DOHH2 (cell line): ENCODE results near the gene PRSS16.
"Not testable (repeated sequence)": the region's sequence is repeated elsewhere in the genome, so short reads cannot be mapped to it uniquely, and the experiment has no call there.

Experiments
- H3F3A ChIP-seq: fragments of 200-600 bp; sonication (generic), shearing (Covaris generic); 2 replicates; pipeline ENCODE4 v1.6.0; 2016; ENCODE audit warnings: antibody characterized with exemption, mild to moderate bottlenecking; ENCODE audit not compliant: control insufficient read depth, insufficient read depth
- H3K27ac ChIP-seq: fragments of 200-600 bp; sonication (generic); 2 replicates; pipeline ENCODE4 v1.5.1; 2014; ENCODE audit warnings: low read depth, mild to moderate bottlenecking, low read length, moderate library complexity
- H3K27me3 ChIP-seq: fragments of 200-600 bp; sonication (generic); 2 replicates; pipeline ENCODE4 v1.6.1; 2014; ENCODE audit warnings: mild to moderate bottlenecking, low read length, mixed read lengths; ENCODE audit not compliant: control insufficient read depth
- H3K36me3 ChIP-seq: fragments of 200-600 bp; sonication (generic); 2 replicates; pipeline ENCODE4 v1.6.1; 2014; ENCODE audit warnings: mild to moderate bottlenecking, low read length, moderate library complexity, mixed read lengths; ENCODE audit not compliant: control insufficient read depth
- H3K4me1 ChIP-seq: fragments of 200-600 bp; sonication (generic); 2 replicates; pipeline ENCODE4 v1.6.1; 2014; ENCODE audit warnings: mild to moderate bottlenecking, low read length, mixed read lengths; ENCODE audit not compliant: control insufficient read depth
- H3K4me2 ChIP-seq: fragments of 200-600 bp; sonication (generic); 2 replicates; pipeline ENCODE4 v1.6.0; 2014; ENCODE audit warnings: mild to moderate bottlenecking, low read length, moderate library complexity
- H3K4me3 ChIP-seq: fragments of 200-600 bp; sonication (generic); 2 replicates; pipeline ENCODE4 v1.5.1; 2014; ENCODE audit warnings: mild to moderate bottlenecking, low read length, mixed read lengths
- H3K79me2 ChIP-seq: fragments of 200-600 bp; sonication (generic); 2 replicates; pipeline ENCODE4 v1.6.1; 2014; ENCODE audit warnings: mild to moderate bottlenecking, low read length, mixed read lengths; ENCODE audit not compliant: control insufficient read depth
- H3K9me2 ChIP-seq: fragments of 200-600 bp; sonication (generic); replicated peaks from 2 replicates; pipeline ENCODE4 v1.6.1; 2014; ENCODE audit warnings: mild to moderate bottlenecking, low read length, mixed read lengths; ENCODE audit not compliant: control insufficient read depth
- H3K9me3 ChIP-seq: fragments of 200-600 bp; sonication (generic); 2 replicates; pipeline ENCODE4 v1.6.1; 2014; ENCODE audit warnings: antibody characterized with exemption, low read length, mixed read lengths; ENCODE audit not compliant: control insufficient read depth, insufficient read depth
- H4K20me1 ChIP-seq: fragments of 200-600 bp; sonication (generic); 2 replicates; pipeline ENCODE4 v1.6.0; 2014; ENCODE audit warnings: low read depth, mild to moderate bottlenecking, antibody characterized with exemption, low read length, moderate library complexity; ENCODE audit not compliant: control insufficient read depth, insufficient read depth
- EZH2phosphoT487 ChIP-seq: fragments of 200-600 bp; sonication (generic); IDR thresholded peaks from 2 replicates; pipeline ENCODE4 v1.6.1; 2017; ENCODE audit warnings: borderline replicate concordance, mild to moderate bottlenecking, antibody characterized with exemption, low read length, moderate library complexity, mixed read lengths
- TF ChIP-seq, protein P1 (sequence below): fragments of 200-600 bp; sonication (generic); IDR thresholded peaks from one replicate; pipeline ENCODE4 v1.5.1; 2014; ENCODE audit warnings: antibody characterized with exemption, mild to moderate bottlenecking, low read depth, low read length; ENCODE audit not compliant: poor library complexity, severe bottlenecking

The PRSS16 gene

DNA sequence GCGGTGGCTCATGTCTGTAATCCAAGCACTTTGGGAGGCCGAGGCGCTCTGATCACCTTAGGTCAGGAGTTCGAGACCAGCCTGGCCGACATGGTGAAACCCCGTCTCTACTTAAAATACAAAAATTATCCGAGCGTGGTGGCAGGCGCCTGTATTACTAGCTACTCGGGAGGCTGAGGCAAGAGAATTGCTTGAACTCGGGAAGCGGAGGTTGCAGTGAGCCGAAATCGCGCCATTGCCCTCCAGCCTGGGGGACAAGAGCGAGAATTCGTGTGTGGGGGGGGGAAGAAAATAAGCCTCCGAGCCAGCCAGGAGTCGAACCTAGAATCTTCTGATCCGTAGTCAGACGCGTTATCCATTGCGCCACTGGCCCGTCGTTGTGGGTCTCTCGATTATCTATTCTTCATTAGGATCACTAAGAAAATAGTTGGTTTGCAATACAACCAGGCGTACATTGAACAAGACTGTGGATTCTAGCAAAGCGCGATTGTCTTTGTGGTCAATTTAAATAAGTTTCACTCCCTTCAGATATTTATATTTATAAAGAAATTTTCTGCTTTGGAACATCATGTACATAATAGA lies 33.9 kb upstream of the PRSS16 start:
- no peaks in the 10 kb centered on the region for H3F3A ChIP-seq
- no peaks in the 10 kb centered on the region for H3K4me1 ChIP-seq
- no peaks in the 10 kb centered on the region for H3K27me3 ChIP-seq
- H3K9me3 ChIP-seq = no peaks in the 10 kb centered on the region
- H3K9me2 ChIP-seq = no peaks in the 10 kb centered on the region
- no peaks in the 10 kb centered on the region for H3K79me2 ChIP-seq
- H3K4me3 ChIP-seq = no peak overlapping the region
- no peaks in the 10 kb centered on the region for H4K20me1 ChIP-seq
- H3K27ac ChIP-seq = no peak overlapping the region
- no peaks in the 10 kb centered on the region for H3K36me3 ChIP-seq
- H3K4me2 ChIP-seq = no peak overlapping the region
- TF ChIP-seq, protein P1, sequence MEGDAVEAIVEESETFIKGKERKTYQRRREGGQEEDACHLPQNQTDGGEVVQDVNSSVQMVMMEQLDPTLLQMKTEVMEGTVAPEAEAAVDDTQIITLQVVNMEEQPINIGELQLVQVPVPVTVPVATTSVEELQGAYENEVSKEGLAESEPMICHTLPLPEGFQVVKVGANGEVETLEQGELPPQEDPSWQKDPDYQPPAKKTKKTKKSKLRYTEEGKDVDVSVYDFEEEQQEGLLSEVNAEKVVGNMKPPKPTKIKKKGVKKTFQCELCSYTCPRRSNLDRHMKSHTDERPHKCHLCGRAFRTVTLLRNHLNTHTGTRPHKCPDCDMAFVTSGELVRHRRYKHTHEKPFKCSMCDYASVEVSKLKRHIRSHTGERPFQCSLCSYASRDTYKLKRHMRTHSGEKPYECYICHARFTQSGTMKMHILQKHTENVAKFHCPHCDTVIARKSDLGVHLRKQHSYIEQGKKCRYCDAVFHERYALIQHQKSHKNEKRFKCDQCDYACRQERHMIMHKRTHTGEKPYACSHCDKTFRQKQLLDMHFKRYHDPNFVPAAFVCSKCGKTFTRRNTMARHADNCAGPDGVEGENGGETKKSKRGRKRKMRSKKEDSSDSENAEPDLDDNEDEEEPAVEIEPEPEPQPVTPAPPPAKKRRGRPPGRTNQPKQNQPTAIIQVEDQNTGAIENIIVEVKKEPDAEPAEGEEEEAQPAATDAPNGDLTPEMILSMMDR = no peak
- no peak for TF ChIP-seq EZH2phosphoT487

DNA sequence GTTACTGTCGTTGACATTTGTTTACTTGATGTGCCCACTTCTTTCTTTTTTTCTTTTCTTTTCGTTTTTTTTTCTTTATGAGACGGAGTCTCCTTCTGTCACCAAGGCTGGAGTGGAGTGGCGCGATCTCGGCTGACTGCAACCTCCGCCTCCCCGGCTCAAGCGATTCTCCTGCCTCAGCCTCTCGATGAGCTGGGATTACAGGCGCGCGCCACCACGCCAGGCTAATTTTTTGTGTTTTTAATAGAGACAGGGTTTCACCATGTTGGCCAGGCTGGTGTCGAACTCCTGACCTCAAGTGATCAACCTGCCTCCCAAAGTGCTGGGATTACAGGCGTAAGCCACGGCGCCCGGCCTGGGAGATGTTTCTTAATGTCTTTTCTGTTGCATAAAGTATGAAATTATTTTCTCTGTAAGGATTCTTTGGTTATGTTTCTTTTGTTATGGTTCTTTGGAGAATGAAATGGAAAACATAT lies 33.3 kb upstream of the PRSS16 start:
- Histone ChIP-seq H3K4me2 (no peak overlapping the region), H3K9me3 (no peaks in the 10 kb centered on the region), H3K79me2 (no peaks in the 10 kb centered on the region), H3F3A (no peaks in the 10 kb centered on the region), H4K20me1 (no peaks in the 10 kb centered on the region), H3K27me3 (no peaks in the 10 kb centered on the region), H3K9me2 (no peaks in the 10 kb centered on the region), H3K36me3 (no peaks in the 10 kb centered on the region), H3K27ac (no peak overlapping the region), H3K4me3 (no peak overlapping the region), H3K4me1 (no peaks in the 10 kb centered on the region)
- TF ChIP-seq EZH2phosphoT487 = no peak
- TF ChIP-seq, protein P1 = no peak

DNA sequence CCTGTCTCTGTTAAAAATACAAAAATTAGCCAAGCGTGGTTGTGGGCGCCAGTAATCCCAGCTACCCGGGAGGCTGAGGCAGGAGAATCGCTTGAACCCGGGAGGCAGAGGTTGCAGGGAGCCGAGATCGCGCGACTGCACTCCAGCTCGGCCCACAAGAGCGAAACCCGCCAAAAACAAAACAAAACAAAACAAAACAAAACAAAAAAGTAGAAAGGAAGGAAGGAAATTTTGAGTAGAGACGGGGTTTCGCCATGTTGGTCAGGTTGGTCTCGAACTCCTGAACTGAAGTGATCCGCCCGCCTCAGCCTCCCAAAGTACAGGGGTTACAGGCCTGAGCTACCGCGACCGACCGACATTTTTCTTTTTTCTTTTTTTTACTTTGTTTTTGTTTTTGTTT lies 30.6 kb upstream of the PRSS16 start:
- H4K20me1 ChIP-seq = no peaks in the 10 kb centered on the region
- H3K4me3 ChIP-seq = no peak overlapping the region
- H3K36me3 ChIP-seq = no peaks in the 10 kb centered on the region
- H3K4me2 ChIP-seq = no peak overlapping the region
- TF ChIP-seq, protein P1 = no peak
- TF ChIP-seq EZH2phosphoT487 = no peak
- H3K27me3 ChIP-seq = no peaks in the 10 kb centered on the region
- H3F3A ChIP-seq = no peaks in the 10 kb centered on the region
- H3K27ac ChIP-seq = no peak overlapping the region
- no peaks in the 10 kb centered on the region for H3K9me2 ChIP-seq
- H3K9me3 ChIP-seq = no peaks in the 10 kb centered on the region
- H3K79me2 ChIP-seq = no peaks in the 10 kb centered on the region
- no peaks in the 10 kb centered on the region for H3K4me1 ChIP-seq

DNA sequence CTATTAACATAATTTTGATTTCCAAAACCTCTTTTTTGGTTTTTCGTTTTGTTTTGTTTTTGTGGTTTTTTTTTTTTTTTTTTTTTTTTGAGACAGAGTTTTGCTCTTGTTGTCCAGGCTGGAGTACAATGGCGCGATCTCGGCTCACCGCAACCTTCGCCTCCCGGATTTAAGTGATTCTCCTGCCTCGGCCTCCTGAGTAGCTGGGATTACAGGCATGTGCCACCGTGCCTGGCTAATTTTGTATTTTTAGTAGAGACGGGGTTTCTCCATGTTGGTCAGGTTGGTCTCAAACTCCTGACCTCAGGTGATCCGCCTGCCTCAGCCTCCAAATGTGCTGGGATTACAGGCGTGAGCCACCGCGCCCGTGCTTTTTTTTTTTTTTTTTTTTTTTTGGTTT lies 24.5 kb upstream of the PRSS16 start:
- not testable (repeated sequence) for H3K36me3 ChIP-seq, H3K9me3 ChIP-seq, H3K27ac ChIP-seq, H4K20me1 ChIP-seq, H3K9me2 ChIP-seq, H3K4me2 ChIP-seq, H3F3A ChIP-seq, H3K4me1 ChIP-seq, H3K79me2 ChIP-seq, H3K27me3 ChIP-seq, H3K4me3 ChIP-seq
